Hepatocyte (in vitro differentiated cells): ENCODE measurements around the gene RRN3.
"Not testable (repeated sequence)": the region's sequence is repeated elsewhere in the genome, so short reads cannot be mapped to it uniquely, and the experiment has no call there.

Experiments
- CTCF ChIP-seq: fragments of 200-600 bp; sonication (generic); IDR thresholded peaks from 2 replicates; pipeline ENCODE4 v1.5.1; 2016; ENCODE audit warnings: antibody characterized with exemption, mild to moderate bottlenecking; ENCODE audit not compliant: poor library complexity
- EZH2 ChIP-seq: fragments of 200-600 bp; sonication (generic); IDR thresholded peaks from 2 replicates; pipeline ENCODE4 v1.6.1; 2016; ENCODE audit warnings: antibody characterized with exemption, mild to moderate bottlenecking, borderline replicate concordance

GRCh38 chr16:15027051-15027450, 67.0 kb downstream of the RRN3 start:
- TF ChIP-seq CTCF, EZH2: not testable (repeated sequence)
